HL-60/S4 treated with retinoic acid at 250 ng/mL for 4 days and 3 days (cell line): ENCODE results near the gene CBLN4.

ENCODE experiments used
- in situ Hi-C: fragments of 300-500 bp; cut with MboI; formaldehyde crosslinking; loops from 2 replicates; pipeline ENCODE4 v1.7.0; 2022; ENCODE audit warnings: low sequenced_read_pairs

CBLN4 gene

DNA sequence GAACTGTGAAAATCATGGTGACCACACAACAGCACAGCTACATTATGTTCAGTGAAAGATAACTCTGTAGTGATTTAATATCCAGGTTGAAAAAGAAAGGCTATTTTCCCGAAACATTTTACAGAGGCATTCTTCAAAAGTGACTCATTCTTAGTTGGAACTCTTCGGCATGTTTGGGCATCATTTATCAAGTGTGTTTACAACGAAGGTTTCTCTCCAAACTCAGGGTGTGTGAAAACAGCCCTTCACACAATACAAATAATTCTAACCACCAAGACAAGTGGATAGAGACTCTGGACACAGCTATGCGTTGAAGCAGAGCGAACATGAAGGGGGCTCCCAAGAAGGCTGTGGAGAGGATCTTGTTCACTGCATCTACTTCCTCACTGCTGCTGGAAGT, 57.6 kb downstream of the CBLN4 start:
- in situ Hi-C loops, result no loop called here
